Measurements from ENCODE around the gene GIMAP7. TPM values are rescaled to one million over a fixed set of nuclear protein-coding genes. Genes with fewer than 3 reads are reported as not detected.
"Not testable (repeated sequence)": the region's sequence is repeated elsewhere in the genome, so short reads cannot be mapped to it uniquely, and the experiment has no call there.

GIMAP7 gene
- total RNA-seq, 1 donor from 2014 or later, result 46.9 TPM

DNA sequence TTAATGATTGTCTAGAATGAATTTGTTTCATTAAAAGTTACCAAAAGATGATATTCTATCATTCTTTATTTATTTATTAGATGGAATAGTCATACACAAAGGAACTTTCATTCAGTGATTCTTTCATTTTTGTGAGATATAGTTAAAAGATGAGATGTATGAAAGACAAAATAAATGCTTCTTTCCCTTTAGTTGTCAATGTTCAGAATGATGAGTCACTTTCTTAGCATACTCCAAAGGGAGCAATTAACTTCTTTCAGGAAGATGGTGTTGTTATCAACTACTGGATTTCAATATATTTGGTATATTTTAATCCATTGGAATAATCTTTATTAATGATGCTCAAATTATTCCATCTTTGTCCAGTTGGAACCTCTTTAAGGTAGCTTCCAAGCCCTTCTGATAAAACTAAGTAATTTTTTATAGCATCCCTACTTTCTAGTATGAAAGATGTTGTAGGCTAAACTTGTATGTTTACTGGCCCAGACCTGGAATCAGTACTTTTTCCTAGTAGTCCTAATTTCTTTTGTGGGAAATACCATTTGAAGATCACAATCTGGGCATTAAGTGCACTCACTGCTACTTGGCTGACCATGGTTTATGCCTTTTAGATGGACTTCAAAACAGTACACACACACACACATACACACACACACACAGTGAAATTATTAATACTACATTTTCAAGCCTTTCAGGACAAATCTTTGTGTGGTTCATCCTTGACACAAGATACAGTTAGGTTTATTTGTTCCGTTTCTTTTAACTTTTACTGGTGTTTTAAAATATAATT is 2.5 kb downstream of the GIMAP7 start:
- no peaks in the 10 kb centered on the region for H3K9me3 Mint-ChIP-seq

DNA sequence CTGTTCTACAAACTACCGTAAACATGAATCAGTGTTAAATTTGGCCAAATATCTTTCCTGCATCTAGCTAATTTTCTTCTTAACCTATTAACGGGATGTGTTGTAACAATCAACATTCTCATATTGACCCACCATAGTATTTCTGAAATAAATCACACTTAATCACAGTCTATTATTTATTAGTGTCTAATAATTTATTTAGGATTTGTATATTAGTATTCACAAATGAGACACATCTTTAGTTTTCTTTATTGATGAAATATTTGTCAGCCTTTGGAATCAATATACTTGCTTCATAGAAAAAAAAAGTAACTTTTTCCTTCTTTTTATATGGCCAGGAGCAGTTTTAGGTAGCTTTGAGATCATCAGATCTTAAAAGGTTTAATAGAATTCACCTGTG is 4.6 kb downstream of the GIMAP7 start:
- no peak for DNase-seq (ENCODE audit: low spot score)

More for the DNA sequence above, 2.5 kb downstream of the GIMAP7 start:
- no peak for DNase-seq (ENCODE audit: low spot score)
- peaks cover 32% of the 10 kb centered on the region for H3K36me3 Mint-ChIP-seq (ENCODE audit: low read depth)
- intact Hi-C loops (cut with micrococcal nuclease), result loop anchor here (1.0 kb wide), 1 partner anchor 9 kb away; no protein-coding TSS in a partner anchor
- peak overlapping the region; percentile 96 for H3K4me3 Mint-ChIP-seq
- no peaks in the 10 kb centered on the region for H3K27me3 Mint-ChIP-seq (ENCODE audit: insufficient read depth)
- peak overlapping the region; percentile 88 for H3K27ac Mint-ChIP-seq
- peaks cover 63% of the 10 kb centered on the region for H3K4me1 Mint-ChIP-seq (ENCODE audit: low read depth)

DNA sequence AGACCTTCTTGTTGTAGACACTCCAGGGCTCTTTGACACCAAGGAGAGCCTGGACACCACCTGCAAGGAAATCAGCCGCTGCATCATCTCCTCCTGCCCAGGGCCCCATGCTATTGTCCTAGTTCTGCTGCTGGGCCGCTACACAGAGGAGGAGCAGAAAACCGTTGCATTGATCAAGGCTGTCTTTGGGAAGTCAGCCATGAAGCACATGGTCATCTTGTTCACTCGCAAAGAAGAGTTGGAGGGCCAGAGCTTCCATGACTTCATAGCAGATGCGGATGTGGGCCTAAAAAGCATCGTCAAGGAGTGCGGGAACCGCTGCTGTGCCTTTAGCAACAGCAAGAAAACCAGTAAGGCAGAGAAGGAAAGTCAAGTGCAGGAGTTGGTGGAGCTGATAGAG is 5.5 kb downstream of the GIMAP7 start:
- peaks cover 38% of the 10 kb centered on the region for H3K36me3 Mint-ChIP-seq (ENCODE audit: low read depth)
- H3K4me1 Mint-ChIP-seq (ENCODE audit: low read depth), result peaks cover 65% of the 10 kb centered on the region
- intact Hi-C loops (cut with micrococcal nuclease), result loop anchor here (1.0 to 2.0 kb wide), 4 partner anchors 47 to 235 kb away; partner anchors contain the start of genes GIMAP2, GIMAP4 and GIMAP6
- H3K27me3 Mint-ChIP-seq (ENCODE audit: insufficient read depth), result no peaks in the 10 kb centered on the region
- H3K27ac Mint-ChIP-seq, result peak overlapping the region; percentile 93
- peak; percentile 43 for DNase-seq (ENCODE audit: low spot score)
- peak overlapping the region; percentile 96 for H3K4me3 Mint-ChIP-seq
- peaks cover 5% of the 10 kb centered on the region for H3K9me3 Mint-ChIP-seq

More for the DNA sequence above, 4.6 kb downstream of the GIMAP7 start:
- no peaks in the 10 kb centered on the region for H3K9me3 Mint-ChIP-seq
- H3K4me3 Mint-ChIP-seq, result peak overlapping the region; percentile 96
- peaks cover 34% of the 10 kb centered on the region for H3K36me3 Mint-ChIP-seq (ENCODE audit: low read depth)
- peak overlapping the region; percentile 93 for H3K27ac Mint-ChIP-seq
- H3K4me1 Mint-ChIP-seq (ENCODE audit: low read depth), result peaks cover 62% of the 10 kb centered on the region
- intact Hi-C loops (cut with micrococcal nuclease), result loop anchor here (2.0 kb wide), 1 partner anchor 17 kb away; no protein-coding TSS in a partner anchor
- H3K27me3 Mint-ChIP-seq (ENCODE audit: insufficient read depth), result no peaks in the 10 kb centered on the region

DNA sequence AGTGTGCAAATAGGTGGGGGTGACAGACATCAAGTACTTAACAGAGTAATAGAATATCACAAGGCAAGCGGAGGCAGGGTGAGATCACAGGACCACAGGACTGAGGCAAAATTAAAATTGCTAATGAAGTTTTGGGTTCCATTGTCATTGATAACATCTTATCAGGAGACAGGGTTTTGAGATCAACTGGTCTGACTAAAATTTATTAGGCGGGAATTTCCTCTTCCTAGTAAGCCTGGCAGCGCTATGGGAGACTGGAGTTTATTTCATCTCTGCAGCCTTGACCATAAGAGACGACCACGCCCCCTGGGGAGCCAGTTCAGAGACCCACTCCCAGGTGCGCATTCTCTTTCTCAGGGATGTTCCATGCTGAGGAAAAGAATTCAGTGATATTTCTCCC is 8.3 kb downstream of the GIMAP7 start:
- peaks cover 47% of the 10 kb centered on the region for H3K36me3 Mint-ChIP-seq (ENCODE audit: low read depth)
- H3K4me3 Mint-ChIP-seq, result peak overlapping the region; percentile 86
- H3K4me1 Mint-ChIP-seq (ENCODE audit: low read depth), result peaks cover 58% of the 10 kb centered on the region
- H3K27me3 Mint-ChIP-seq (ENCODE audit: insufficient read depth); DNase-seq (ENCODE audit: low spot score); intact Hi-C loops (cut with micrococcal nuclease): not testable (repeated sequence)
- H3K9me3 Mint-ChIP-seq, result peaks cover 28% of the 10 kb centered on the region
- H3K27ac Mint-ChIP-seq, result peak overlapping the region; percentile 77

DNA sequence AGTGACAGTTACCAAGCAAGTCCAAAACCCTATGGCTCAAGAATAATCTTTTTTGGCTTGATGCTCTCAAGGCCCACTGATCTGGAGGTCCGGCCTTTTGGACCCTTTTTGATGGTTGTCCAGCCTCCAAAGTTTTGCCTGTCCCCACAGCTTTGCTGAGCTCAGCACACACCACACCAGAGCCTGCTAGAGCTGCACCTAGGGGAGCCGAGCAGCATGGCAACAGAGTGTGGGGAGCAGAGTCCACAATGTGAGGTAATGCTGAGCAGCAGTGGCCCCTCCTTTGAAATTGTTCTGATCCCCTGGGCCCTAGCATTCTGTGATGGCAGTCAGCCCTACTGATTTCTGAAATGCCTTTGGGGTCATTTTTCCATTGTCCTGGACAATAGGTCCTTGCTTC is 9.3 kb downstream of the GIMAP7 start:
- DNase-seq (ENCODE audit: low spot score), result no peak
- peaks cover 38% of the 10 kb centered on the region for H3K9me3 Mint-ChIP-seq
- H3K27ac Mint-ChIP-seq, result peak overlapping the region; percentile 80
- intact Hi-C loops (cut with micrococcal nuclease), result no loop called here
- H3K4me1 Mint-ChIP-seq (ENCODE audit: low read depth), result peaks cover 49% of the 10 kb centered on the region
- peaks cover 51% of the 10 kb centered on the region for H3K36me3 Mint-ChIP-seq (ENCODE audit: low read depth)
- H3K27me3 Mint-ChIP-seq (ENCODE audit: insufficient read depth), result no peaks in the 10 kb centered on the region
- H3K4me3 Mint-ChIP-seq, result peak overlapping the region; percentile 11

DNA sequence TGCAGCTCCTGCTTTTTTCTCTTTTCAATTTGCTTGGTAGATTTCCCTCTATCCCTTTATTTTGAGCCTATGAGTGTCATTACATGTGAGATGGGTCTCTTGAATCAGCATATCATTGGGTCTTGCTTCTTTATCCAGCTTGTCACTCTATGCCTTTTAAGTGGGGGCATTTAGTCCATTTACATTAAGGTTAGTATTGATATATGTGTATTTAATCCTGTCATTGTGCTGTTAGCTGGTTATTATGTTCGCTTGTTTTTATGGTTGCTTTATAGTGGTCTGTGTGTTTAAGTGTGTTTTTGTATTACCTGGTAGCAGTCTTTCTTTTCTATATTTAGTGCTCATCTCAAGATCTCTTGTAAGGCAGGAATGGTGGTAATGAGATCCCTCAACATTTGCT is 17.0 kb downstream of the GIMAP7 start:
- Mint-ChIP-seq H3K27me3 (ENCODE audit: insufficient read depth) (no peaks in the 10 kb centered on the region), H3K27ac (no peak overlapping the region), H3K36me3 (ENCODE audit: low read depth) (peaks cover 60% of the 10 kb centered on the region), H3K4me1 (ENCODE audit: low read depth) (no peaks in the 10 kb centered on the region), H3K4me3 (no peak overlapping the region), H3K9me3 (peaks cover 81% of the 10 kb centered on the region)
- no peak for DNase-seq (ENCODE audit: low spot score)
- intact Hi-C loops (cut with micrococcal nuclease), result no loop called here

DNA sequence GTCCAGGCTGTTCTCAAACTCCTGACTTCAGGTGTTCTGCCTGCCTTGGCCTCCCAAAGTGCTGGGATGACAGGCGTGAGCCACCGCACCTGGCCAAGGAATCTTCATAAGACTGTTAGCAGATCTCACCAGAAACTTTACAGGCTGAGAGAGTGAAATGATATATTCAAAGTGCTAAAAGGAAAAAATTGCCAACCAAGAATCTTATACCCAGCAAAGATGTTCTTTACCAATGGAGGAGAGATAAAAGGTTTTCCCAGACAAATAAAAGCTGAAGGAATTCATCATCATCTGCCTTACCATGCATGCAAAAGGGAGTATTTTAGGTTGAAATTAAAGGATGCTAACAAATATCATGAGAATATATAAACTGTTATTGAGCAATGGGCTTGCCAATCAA is 23.6 kb downstream of the GIMAP7 start:
- Mint-ChIP-seq H3K4me1 (ENCODE audit: low read depth) (peaks cover 5% of the 10 kb centered on the region), H3K27me3 (ENCODE audit: insufficient read depth) (no peaks in the 10 kb centered on the region), H3K36me3 (ENCODE audit: low read depth) (peaks cover 64% of the 10 kb centered on the region), H3K9me3 (peaks cover 84% of the 10 kb centered on the region), H3K4me3 (no peak overlapping the region), H3K27ac (no peak overlapping the region)
- DNase-seq (ENCODE audit: low spot score), result no peak
- intact Hi-C loops (cut with micrococcal nuclease), result no loop called here

DNA sequence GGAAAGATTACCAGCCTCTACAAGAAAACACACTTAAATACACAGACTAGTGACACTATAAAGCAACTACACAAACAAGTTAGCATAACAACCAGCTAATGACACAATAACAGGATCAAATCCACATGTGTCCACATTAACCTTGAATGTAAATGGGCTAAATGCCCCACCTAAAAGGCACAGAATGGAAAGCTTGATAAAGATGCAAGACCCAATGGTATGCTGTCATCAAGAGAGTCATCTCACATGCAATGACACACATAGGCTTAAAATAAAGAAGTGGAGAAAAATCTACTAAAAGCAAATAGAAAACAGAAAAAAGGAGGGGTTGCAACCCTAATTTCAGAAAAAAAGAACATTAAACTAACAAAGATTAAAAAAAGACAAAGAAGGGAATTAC is 38.5 kb downstream of the GIMAP7 start:
- Mint-ChIP-seq H3K27me3 (ENCODE audit: insufficient read depth) (no peaks in the 10 kb centered on the region), H3K27ac (peak overlapping the region; percentile 38), H3K9me3 (peaks cover 60% of the 10 kb centered on the region), H3K4me1 (ENCODE audit: low read depth) (peaks cover 61% of the 10 kb centered on the region), H3K36me3 (ENCODE audit: low read depth) (peaks cover 42% of the 10 kb centered on the region), H3K4me3 (peak overlapping the region; percentile 21)
- intact Hi-C loops (cut with micrococcal nuclease), result no loop called here
- no peak for DNase-seq (ENCODE audit: low spot score)

DNA sequence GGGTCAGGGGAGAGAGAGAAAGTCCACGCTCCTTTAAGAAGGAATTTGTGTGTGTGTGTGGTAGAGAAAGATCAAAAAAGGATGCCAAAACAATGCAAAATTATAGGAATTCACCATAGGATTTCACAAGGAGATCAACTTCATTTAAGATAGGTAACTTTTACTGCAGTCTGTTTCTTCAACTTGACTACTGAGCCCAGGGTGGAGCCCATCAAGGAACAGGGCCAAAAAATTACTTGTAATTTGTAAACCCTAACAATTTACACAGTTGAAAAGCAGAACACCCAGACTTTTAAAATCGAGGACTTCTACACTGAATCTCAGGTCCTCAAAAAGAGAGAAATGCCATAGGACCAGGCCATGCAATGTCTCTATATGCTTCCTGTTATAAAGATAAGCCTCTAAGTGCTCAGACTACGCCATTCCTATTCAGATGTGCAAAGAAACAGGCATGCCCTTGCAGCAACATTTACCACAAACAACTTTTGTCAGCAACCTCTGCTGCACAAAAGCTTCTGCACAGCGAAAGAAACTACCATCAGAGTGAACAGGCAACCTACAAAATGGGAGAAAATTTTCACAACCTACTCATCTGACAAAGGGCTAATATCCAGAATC is 42.0 kb downstream of the GIMAP7 start:
- intact Hi-C loops (cut with micrococcal nuclease), result loop anchor here (1.0 to 2.0 kb wide), 2 partner anchors 10 to 108 kb away; no protein-coding TSS in a partner anchor
- Mint-ChIP-seq H3K36me3 (ENCODE audit: low read depth) (peaks cover 51% of the 10 kb centered on the region), H3K4me1 (ENCODE audit: low read depth) (peaks cover 82% of the 10 kb centered on the region), H3K4me3 (peak overlapping the region; percentile 64), H3K27ac (peak overlapping the region; percentile 90), H3K9me3 (peaks cover 71% of the 10 kb centered on the region), H3K27me3 (ENCODE audit: insufficient read depth) (no peaks in the 10 kb centered on the region)
- DNase-seq (ENCODE audit: low spot score), result peak; percentile 48

DNA sequence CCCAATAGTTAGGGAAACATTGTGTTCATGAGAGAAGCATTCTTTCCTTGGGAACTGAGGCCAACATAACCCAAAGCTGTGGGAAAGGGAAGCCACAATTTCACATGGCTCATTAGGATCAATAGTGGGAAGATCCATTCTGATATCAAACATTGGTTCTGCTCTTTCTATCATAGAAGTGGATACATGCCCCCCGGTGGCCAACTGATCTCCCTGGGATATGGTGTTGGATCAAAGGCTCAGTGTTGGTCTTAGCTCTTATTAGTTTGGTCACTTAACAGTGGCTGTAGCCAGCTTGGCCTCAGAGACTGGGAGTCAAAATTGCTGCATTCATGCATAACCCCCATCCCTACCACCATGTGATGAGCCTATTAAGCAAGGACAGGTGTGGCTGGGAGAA is 45.8 kb downstream of the GIMAP7 start:
- H3K27ac Mint-ChIP-seq, result no peak overlapping the region
- peaks cover 29% of the 10 kb centered on the region for H3K36me3 Mint-ChIP-seq (ENCODE audit: low read depth)
- peaks cover 82% of the 10 kb centered on the region for H3K4me1 Mint-ChIP-seq (ENCODE audit: low read depth)
- no peaks in the 10 kb centered on the region for H3K27me3 Mint-ChIP-seq (ENCODE audit: insufficient read depth)
- intact Hi-C loops (cut with micrococcal nuclease), result no loop called here
- peak overlapping the region; percentile 12 for H3K4me3 Mint-ChIP-seq
- peaks cover 43% of the 10 kb centered on the region for H3K9me3 Mint-ChIP-seq
- DNase-seq (ENCODE audit: low spot score), result no peak

DNA sequence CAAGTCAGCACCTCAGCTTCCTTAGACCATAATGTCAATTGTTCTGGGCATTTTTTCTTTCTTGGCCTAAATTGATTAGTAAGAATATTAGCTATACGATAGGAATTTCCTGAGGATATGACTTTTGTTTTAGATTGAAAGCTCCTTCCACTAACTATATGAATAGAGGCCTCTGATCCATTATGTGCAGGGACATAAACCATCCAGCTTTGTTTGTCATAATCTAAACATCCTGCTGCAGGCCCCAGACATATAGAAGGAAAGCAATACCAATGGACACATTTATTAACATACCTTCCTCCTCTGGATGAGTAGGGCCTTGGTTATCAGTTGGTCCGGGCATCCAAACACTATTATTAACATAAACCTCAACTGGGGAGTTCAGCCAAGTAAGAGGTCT is 48.2 kb downstream of the GIMAP7 start:
- no peaks in the 10 kb centered on the region for H3K27me3 Mint-ChIP-seq (ENCODE audit: insufficient read depth)
- H3K4me1 Mint-ChIP-seq (ENCODE audit: low read depth), result peaks cover 86% of the 10 kb centered on the region
- peak overlapping the region; percentile 90 for H3K27ac Mint-ChIP-seq
- H3K36me3 Mint-ChIP-seq (ENCODE audit: low read depth), result peaks cover 34% of the 10 kb centered on the region
- peaks cover 40% of the 10 kb centered on the region for H3K9me3 Mint-ChIP-seq
- H3K4me3 Mint-ChIP-seq, result peak overlapping the region; percentile 80
- intact Hi-C loops (cut with micrococcal nuclease), result no loop called here
- no peak for DNase-seq (ENCODE audit: low spot score)

DNA sequence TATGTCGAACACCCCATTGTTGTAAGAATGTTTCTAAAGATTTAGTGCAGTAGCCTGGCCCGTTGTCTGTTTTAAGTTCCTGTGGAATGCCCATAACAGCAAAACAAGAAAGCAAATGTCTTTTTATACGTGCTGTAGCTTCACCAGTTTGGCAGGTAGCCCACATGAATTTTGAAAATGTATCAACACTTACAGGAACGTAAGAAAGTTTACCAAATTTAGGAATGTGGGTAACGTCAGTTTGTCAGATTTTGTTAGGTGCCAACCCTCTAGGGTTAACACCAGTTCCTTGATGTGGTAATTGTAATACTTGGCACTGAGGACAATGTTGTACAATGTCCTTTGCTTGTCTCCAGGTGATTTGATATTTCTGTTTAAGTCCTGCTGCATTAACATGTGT is 49.3 kb downstream of the GIMAP7 start:
- Mint-ChIP-seq H3K4me3 (peak overlapping the region; percentile 80), H3K27ac (peak overlapping the region; percentile 90), H3K36me3 (ENCODE audit: low read depth) (peaks cover 34% of the 10 kb centered on the region), H3K4me1 (ENCODE audit: low read depth) (peaks cover 81% of the 10 kb centered on the region), H3K9me3 (peaks cover 30% of the 10 kb centered on the region), H3K27me3 (ENCODE audit: insufficient read depth) (no peaks in the 10 kb centered on the region)
- intact Hi-C loops (cut with micrococcal nuclease), result loop anchor here (1.0 kb wide), 1 partner anchor 116 kb away; no protein-coding TSS in a partner anchor
- DNase-seq (ENCODE audit: low spot score), result no peak

DNA sequence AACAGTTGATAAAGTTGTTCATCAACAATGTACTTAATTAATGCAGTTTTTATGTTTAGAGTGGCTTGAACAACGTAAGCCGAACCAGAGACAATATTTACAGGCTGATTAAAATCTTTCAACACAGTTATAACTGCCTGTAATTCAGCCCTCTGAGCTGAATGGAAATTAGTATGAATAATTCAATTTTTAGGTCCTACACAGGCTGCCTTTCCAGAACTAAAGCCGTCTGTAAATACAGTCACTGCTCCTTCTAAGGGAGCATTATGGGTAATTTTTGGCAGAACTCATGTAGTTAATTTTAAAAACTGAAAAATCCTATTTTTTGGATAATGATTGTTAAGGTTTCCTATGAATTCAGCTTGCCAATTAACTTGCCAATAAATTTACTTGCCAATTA is 49.9 kb downstream of the GIMAP7 start:
- peaks cover 27% of the 10 kb centered on the region for H3K9me3 Mint-ChIP-seq
- peak overlapping the region; percentile 80 for H3K4me3 Mint-ChIP-seq
- intact Hi-C loops (cut with micrococcal nuclease), result loop anchor here (1.0 kb wide), 1 partner anchor 116 kb away; no protein-coding TSS in a partner anchor
- peaks cover 87% of the 10 kb centered on the region for H3K4me1 Mint-ChIP-seq (ENCODE audit: low read depth)
- no peaks in the 10 kb centered on the region for H3K27me3 Mint-ChIP-seq (ENCODE audit: insufficient read depth)
- no peak for DNase-seq (ENCODE audit: low spot score)
- H3K27ac Mint-ChIP-seq, result peak overlapping the region; percentile 90
- peaks cover 37% of the 10 kb centered on the region for H3K36me3 Mint-ChIP-seq (ENCODE audit: low read depth)

Measured in activated T-helper 1 cell treated with anti-CD3 and anti-CD28 coated beads, Interleukin-12 subunit alpha, Interleukin-12 subunit beta, Interleukin-2, Interleukin-4 antibody, amounts not matched to agents 30 ng/mL and 10 ng/mL and 1 ng/mL, durations not matched to agents 14 hours and 24 hours and 36 hours (primary cell).